AML-193 (cell line): Measurements from ENCODE around the gene STXBP2.

Source experiments
- DNase-seq, 2 experiments: peaks; one replicate each; lab custom pipeline; 2025; lab: John Stamatoyannopoulos, UW

Gene STXBP2

GRCh38 chr19:7650148-7650547 is 13.2 kb downstream of the STXBP2 start:
- DNase-seq = no peak

GRCh38 chr19:7652061-7652641 is 15.2 kb downstream of the STXBP2 start:
- peak; percentile 96 for DNase-seq

GRCh38 chr19:7654401-7654800 is 17.5 kb downstream of the STXBP2 start:
- DNase-seq = no peak

- DNase-seq = peak; percentile 75 to 85
Measured at GRCh38 chr19:7655581-7655980, 18.7 kb downstream of the STXBP2 start.

- DNase-seq = peak; percentile 84 to 88
Measured at GRCh38 chr19:7657131-7657751, 20.3 kb downstream of the STXBP2 start.

GRCh38 chr19:7658219-7658686 is 21.3 kb downstream of the STXBP2 start:
- no peak for DNase-seq

GRCh38 chr19:7661744-7662538 is 25.0 kb downstream of the STXBP2 start:
- no peak for DNase-seq

- DNase-seq = no peak
Measured at GRCh38 chr19:7662657-7663056, 25.7 kb downstream of the STXBP2 start.

GRCh38 chr19:7663706-7664105 is 26.8 kb downstream of the STXBP2 start:
- DNase-seq = no peak

GRCh38 chr19:7665076-7665475 is 28.2 kb downstream of the STXBP2 start:
- no peak for DNase-seq

GRCh38 chr19:7668842-7669241 is 31.9 kb downstream of the STXBP2 start, which contains the start of gene RETN:
Gene RETN, plus strand, starts transcription at chr19:7669049. Its CDS starts 278 bp downstream, at chr19:7669327.
- DNase-seq = no peak

GRCh38 chr19:7669641-7670040 is 32.7 kb downstream of the STXBP2 start:
- DNase-seq = no peak

GRCh38 chr19:7670150-7670783 is 33.4 kb downstream of the STXBP2 start:
- no peak for DNase-seq

- DNase-seq = no peak
Measured at GRCh38 chr19:7670790-7671189, 33.9 kb downstream of the STXBP2 start.

- DNase-seq = no peak
Measured at GRCh38 chr19:7672522-7672921, 35.6 kb downstream of the STXBP2 start.

GRCh38 chr19:7674010-7675005 is 37.4 kb downstream of the STXBP2 start:
- peak; percentile 89 to 91 for DNase-seq

- peak; percentile 42 to 66 for DNase-seq
Measured at GRCh38 chr19:7676376-7676775, 39.5 kb downstream of the STXBP2 start.

GRCh38 chr19:7676854-7677253 is 39.9 kb downstream of the STXBP2 start, which contains the start of gene MCEMP1:
Gene MCEMP1, plus strand, starts transcription at chr19:7677090. Its CDS starts 31 bp downstream, at chr19:7677121.
- peak; percentile 67 to 68 for DNase-seq

GRCh38 chr19:7677669-7678311 is 40.9 kb downstream of the STXBP2 start:
- no peak for DNase-seq

- peak in 1 of 2 experiments; percentile 9 for DNase-seq
Measured at GRCh38 chr19:7678971-7679751, 42.3 kb downstream of the STXBP2 start.
